Activated T-cell treated with anti-CD3 and anti-CD28 coated beads for 24 hours (primary cell): ENCODE data around the gene FAT1.

Experiments
- DNase-seq: peaks from one replicate; pipeline ENCODE4 v3.0.0-alpha.2; 2020; ENCODE audit warnings: low read depth

FAT1 gene

GRCh38 chr4:186755550-186756519, 32.2 kb upstream of the FAT1 start:
- no peak for DNase-seq

- no peak for DNase-seq
These were observed 31.3 kb upstream of the FAT1 start for GRCh38 chr4:186754976-186755375.

GRCh38 chr4:186752325-186752724, 28.7 kb upstream of the FAT1 start:
- DNase-seq: no peak

- DNase-seq: no peak
These were observed 26.1 kb upstream of the FAT1 start for GRCh38 chr4:186749611-186750281.

GRCh38 chr4:186746581-186746980, 22.9 kb upstream of the FAT1 start:
- DNase-seq: no peak

GRCh38 chr4:186743261-186743660, 19.6 kb upstream of the FAT1 start:
- DNase-seq: no peak

- DNase-seq: no peak
These were observed 17.2 kb upstream of the FAT1 start for GRCh38 chr4:186740822-186741221.

- DNase-seq: no peak
These were observed 16.3 kb upstream of the FAT1 start for GRCh38 chr4:186739802-186740434.

GRCh38 chr4:186739317-186739716, 15.7 kb upstream of the FAT1 start:
- no peak for DNase-seq

GRCh38 chr4:186738421-186738820, 14.8 kb upstream of the FAT1 start:
- DNase-seq: no peak

- no peak for DNase-seq
These were observed 13.8 kb upstream of the FAT1 start for GRCh38 chr4:186737427-186737826.

- DNase-seq: no peak
These were observed 12.8 kb upstream of the FAT1 start for GRCh38 chr4:186736466-186736865.

GRCh38 chr4:186734251-186734650, 10.6 kb upstream of the FAT1 start:
- DNase-seq: no peak

GRCh38 chr4:186733778-186734177, 10.1 kb upstream of the FAT1 start:
- DNase-seq: no peak

- DNase-seq: no peak
These were observed 7.0 kb upstream of the FAT1 start for GRCh38 chr4:186730621-186731020.

GRCh38 chr4:186729856-186730255, 6.2 kb upstream of the FAT1 start:
- DNase-seq: no peak

GRCh38 chr4:186728631-186729271, 5.1 kb upstream of the FAT1 start:
- DNase-seq: no peak

GRCh38 chr4:186727977-186728519, 4.4 kb upstream of the FAT1 start:
- no peak for DNase-seq

GRCh38 chr4:186727169-186727976, 3.7 kb upstream of the FAT1 start:
- no peak for DNase-seq

GRCh38 chr4:186726426-186727168, 2.9 kb upstream of the FAT1 start:
- DNase-seq: no peak
